ENCODE results near the gene ABHD4.

DNA sequence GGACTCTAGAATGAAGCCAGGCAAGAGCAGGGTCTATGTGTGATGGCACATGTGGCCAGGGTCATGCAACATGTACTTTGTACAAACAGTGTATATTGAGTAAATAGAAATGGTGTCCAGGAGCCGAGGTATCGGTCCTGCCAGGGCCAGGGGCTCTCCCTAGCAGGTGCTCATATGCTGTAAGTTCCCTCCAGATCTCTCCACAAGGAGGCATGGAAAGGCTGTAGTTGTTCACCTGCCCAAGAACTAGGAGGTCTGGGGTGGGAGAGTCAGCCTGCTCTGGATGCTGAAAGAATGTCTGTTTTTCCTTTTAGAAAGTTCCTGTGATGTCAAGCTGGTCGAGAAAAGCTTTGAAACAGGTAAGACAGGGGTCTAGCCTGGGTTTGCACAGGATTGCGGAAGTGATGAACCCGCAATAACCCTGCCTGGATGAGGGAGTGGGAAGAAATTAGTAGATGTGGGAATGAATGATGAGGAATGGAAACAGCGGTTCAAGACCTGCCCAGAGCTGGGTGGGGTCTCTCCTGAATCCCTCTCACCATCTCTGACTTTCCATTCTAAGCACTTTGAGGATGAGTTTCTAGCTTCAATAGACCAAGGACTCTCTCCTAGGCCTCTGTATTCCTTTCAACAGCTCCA, 48.7 kb upstream of the ABHD4 start:
- TF ChIP-seq, protein P1, sequence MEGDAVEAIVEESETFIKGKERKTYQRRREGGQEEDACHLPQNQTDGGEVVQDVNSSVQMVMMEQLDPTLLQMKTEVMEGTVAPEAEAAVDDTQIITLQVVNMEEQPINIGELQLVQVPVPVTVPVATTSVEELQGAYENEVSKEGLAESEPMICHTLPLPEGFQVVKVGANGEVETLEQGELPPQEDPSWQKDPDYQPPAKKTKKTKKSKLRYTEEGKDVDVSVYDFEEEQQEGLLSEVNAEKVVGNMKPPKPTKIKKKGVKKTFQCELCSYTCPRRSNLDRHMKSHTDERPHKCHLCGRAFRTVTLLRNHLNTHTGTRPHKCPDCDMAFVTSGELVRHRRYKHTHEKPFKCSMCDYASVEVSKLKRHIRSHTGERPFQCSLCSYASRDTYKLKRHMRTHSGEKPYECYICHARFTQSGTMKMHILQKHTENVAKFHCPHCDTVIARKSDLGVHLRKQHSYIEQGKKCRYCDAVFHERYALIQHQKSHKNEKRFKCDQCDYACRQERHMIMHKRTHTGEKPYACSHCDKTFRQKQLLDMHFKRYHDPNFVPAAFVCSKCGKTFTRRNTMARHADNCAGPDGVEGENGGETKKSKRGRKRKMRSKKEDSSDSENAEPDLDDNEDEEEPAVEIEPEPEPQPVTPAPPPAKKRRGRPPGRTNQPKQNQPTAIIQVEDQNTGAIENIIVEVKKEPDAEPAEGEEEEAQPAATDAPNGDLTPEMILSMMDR (IDR thresholded peaks at IDR 0.05; ENCODE audit: low read depth, low read length), result no peak
- TF ChIP-seq EZH2phosphoT487 (IDR thresholded peaks at IDR 0.05; ENCODE audit: low read depth), result no peak

Measured in OCI-LY3 (cell line).